ENCODE data around the gene CLEC2L. TPM values are rescaled to one million over a fixed set of nuclear protein-coding genes. Genes with fewer than 3 reads are reported as not detected.

CLEC2L gene
- total and polyA plus RNA-seq, 2 of the 13 experiments (the other 11 are each of a cell fraction or from before 2014, with no cell fraction given): 0.20 to 0.25 TPM

DNA sequence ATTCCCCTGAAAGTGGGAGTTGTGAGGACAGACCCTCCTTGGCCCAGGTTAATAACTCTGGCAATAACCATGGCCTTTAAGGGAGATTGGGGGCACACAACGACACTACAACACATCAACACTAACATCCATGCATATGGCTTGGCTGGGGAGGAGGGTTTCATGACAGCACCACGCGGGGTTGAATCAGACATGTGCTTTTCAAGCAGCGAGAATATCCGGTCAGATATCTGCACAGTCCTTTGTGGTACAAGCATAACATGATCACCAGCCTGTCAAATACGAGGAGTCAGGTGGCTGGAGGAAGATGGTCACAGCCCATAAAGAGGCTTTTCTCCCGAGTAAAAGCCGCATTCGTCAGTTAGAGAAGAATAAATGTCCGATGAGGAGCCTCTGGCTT, 27.0 kb upstream of the CLEC2L start:
- DNase-seq (ENCODE audit: low spot score): no peak
- ChIA-PET POLR2A (no interaction called here), CTCF (ENCODE audit: low intra/inter-chr PET ratio, low total read pairs) (no interaction called here)
- intact Hi-C loops (cut with micrococcal nuclease; ENCODE audit: unreplicated experiment): no loop called here
- H3K4me3 ChIP-seq (replicated peaks in 1 of 3; ENCODE audit: insufficient read depth in 1 of 3, low read depth in 2 of 3, low read length in 3 of 3): no peak overlapping the region
- no peaks in the 10 kb centered on the region for H3K36me3 ChIP-seq (replicated peaks in 1 of 2; ENCODE audit: control insufficient read depth in 1 of 2, insufficient read depth in 2 of 2, low read length in 2 of 2)
- H3K4me2 ChIP-seq (ENCODE audit: low read depth, low read length): no peak overlapping the region
- no peaks in the 10 kb centered on the region for H3K79me2 ChIP-seq (ENCODE audit: insufficient read depth, low read length)
- peaks cover 0 to 44% of the 10 kb centered on the region in 2 experiments for H3K27me3 ChIP-seq (ENCODE audit: control insufficient read depth in 1 of 2, insufficient read depth in 2 of 2, low read length in 2 of 2)
- no peaks in the 10 kb centered on the region for H4K20me1 ChIP-seq (ENCODE audit: insufficient read depth, low read length)
- peaks cover 8% of the 10 kb centered on the region; the same call in 1 of the 2 replicates for H3K4me1 ChIP-seq (ENCODE audit: insufficient read depth, low read length)
- in situ Hi-C loops (cut with HindIII; ENCODE audit: extremely low pct_ligation_motif_present, low pct_unique_long_range_greater_than_20kb): loop anchor here (10.0 kb wide), 1 partner anchor 508 kb away; no protein-coding TSS in a partner anchor
- H3K27ac ChIP-seq (ENCODE audit: extremely low read length, insufficient read depth, low read length): no peak overlapping the region
- no peak for ATAC-seq
- WGBS (ENCODE audit: low lambda C conversion rate): 28% methylated on average over 10 of the region's 10 CpGs
- TF ChIP-seq, protein P1, sequence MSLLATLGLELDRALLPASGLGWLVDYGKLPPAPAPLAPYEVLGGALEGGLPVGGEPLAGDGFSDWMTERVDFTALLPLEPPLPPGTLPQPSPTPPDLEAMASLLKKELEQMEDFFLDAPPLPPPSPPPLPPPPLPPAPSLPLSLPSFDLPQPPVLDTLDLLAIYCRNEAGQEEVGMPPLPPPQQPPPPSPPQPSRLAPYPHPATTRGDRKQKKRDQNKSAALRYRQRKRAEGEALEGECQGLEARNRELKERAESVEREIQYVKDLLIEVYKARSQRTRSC (CRISPR knock-in tag; IDR thresholded peaks at IDR 0.05; ENCODE audit: low read depth): no peak
- no peak for TF ChIP-seq ZNF598 (CRISPR knock-in tag; IDR thresholded peaks at IDR 0.05; ENCODE audit: borderline replicate concordance)
- no peak overlapping the region for H2AFZ ChIP-seq (ENCODE audit: low read length)
- BruUV-seq (replicated peaks): no TSS peak
- FAIRE-seq: no peak
- no peaks in the 10 kb centered on the region; the same call in 1 of the 2 replicates for H3K9me3 ChIP-seq (ENCODE audit: low read length)
- H3K9ac ChIP-seq (ENCODE audit: insufficient read depth, low read depth, low read length): no peak overlapping the region

DNA sequence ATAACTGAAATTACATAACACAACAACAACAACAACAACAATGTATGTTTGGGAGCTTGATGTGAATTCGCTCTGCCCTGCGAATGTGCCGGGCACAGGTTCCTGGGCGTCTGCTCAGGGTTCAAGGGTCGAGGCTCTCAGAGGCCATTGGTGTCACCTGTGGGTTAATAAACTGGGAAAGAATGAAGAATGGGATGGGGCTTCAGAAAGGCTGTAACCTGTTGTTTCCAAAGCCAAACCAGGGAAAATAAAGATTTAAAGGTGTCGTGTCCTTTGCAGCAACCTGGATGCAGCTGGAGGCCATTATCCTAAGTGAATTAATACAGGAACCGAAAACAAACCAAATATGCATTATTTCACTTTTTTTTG, 22.7 kb upstream of the CLEC2L start:
- Histone ChIP-seq H3K9ac (ENCODE audit: insufficient read depth, low read depth, low read length) (no peak overlapping the region), H3K79me2 (ENCODE audit: insufficient read depth, low read length) (no peaks in the 10 kb centered on the region), H3K4me3 (replicated peaks in 1 of 3; ENCODE audit: insufficient read depth in 1 of 3, low read depth in 2 of 3, low read length in 3 of 3) (peak overlapping the region in 2 of 3 experiments; percentile 21 to 61; a peak in 2 of 6 replicates), H3K36me3 (replicated peaks in 1 of 2; ENCODE audit: control insufficient read depth in 1 of 2, insufficient read depth in 2 of 2, low read length in 2 of 2) (no peaks in the 10 kb centered on the region), H3K27me3 (ENCODE audit: control insufficient read depth in 1 of 2, insufficient read depth in 2 of 2, low read length in 2 of 2) (peaks cover 0 to 37% of the 10 kb centered on the region in 2 experiments), H4K20me1 (ENCODE audit: insufficient read depth, low read length) (no peaks in the 10 kb centered on the region), H3K4me2 (ENCODE audit: low read depth, low read length) (peak overlapping the region; percentile 72), H2AFZ (ENCODE audit: low read length) (no peak overlapping the region), H3K9me3 (ENCODE audit: low read length) (no peaks in the 10 kb centered on the region), H3K4me1 (ENCODE audit: insufficient read depth, low read length) (peaks cover 8% of the 10 kb centered on the region; the same call in 1 of the 2 replicates), H3K27ac (ENCODE audit: extremely low read length, insufficient read depth, low read length) (no peak overlapping the region)
- no peak for TF ChIP-seq CHD2 (IDR thresholded peaks at IDR 0.05; ENCODE audit: low read depth, low read length)
- no peak for TF ChIP-seq ZNF337 (CRISPR knock-in tag; IDR thresholded peaks at IDR 0.05; ENCODE audit: borderline replicate concordance, low read depth)
- TF ChIP-seq RFXANK (CRISPR knock-in tag; IDR thresholded peaks at IDR 0.05): no peak
- no peak for TF ChIP-seq NR2F1 (CRISPR knock-in tag; IDR thresholded peaks at IDR 0.05)
- TF ChIP-seq CBX2 (IDR thresholded peaks at IDR 0.05; ENCODE audit: low read depth, low read length): no peak
- no peak for TF ChIP-seq CBX2 (CRISPR knock-in tag; IDR thresholded peaks at IDR 0.05; ENCODE audit: low read depth)
- TF ChIP-seq, protein P2, sequence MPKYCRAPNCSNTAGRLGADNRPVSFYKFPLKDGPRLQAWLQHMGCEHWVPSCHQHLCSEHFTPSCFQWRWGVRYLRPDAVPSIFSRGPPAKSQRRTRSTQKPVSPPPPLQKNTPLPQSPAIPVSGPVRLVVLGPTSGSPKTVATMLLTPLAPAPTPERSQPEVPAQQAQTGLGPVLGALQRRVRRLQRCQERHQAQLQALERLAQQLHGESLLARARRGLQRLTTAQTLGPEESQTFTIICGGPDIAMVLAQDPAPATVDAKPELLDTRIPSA (CRISPR knock-in tag; IDR thresholded peaks at IDR 0.05; ENCODE audit: borderline replicate concordance): no peak
- TF ChIP-seq ZNF501 (CRISPR knock-in tag; IDR thresholded peaks at IDR 0.05): no peak
- no peak for TF ChIP-seq FLYWCH1 (CRISPR knock-in tag; IDR thresholded peaks at IDR 0.05)
- TF ChIP-seq ZNF766 (CRISPR knock-in tag; IDR thresholded peaks at IDR 0.05; ENCODE audit: borderline replicate concordance): no peak
- no peak for TF ChIP-seq ATAD3A (CRISPR knock-in tag; IDR thresholded peaks at IDR 0.05)
- no peak for TF ChIP-seq MYC (CRISPR knock-in tag; IDR thresholded peaks at IDR 0.05; ENCODE audit: borderline replicate concordance)
- no peak for TF ChIP-seq CCAR2 (optimal IDR thresholded peaks at IDR 0.05; ENCODE audit: low read depth, low read length)
- TF ChIP-seq ZNF672 (CRISPR knock-in tag; IDR thresholded peaks at IDR 0.05): no peak
- no peak for TF ChIP-seq TMF1 (CRISPR knock-in tag; IDR thresholded peaks at IDR 0.05; ENCODE audit: low read depth)
- TF ChIP-seq ATM (IDR thresholded peaks at IDR 0.05; ENCODE audit: borderline replicate concordance): no peak
- no peak for TF ChIP-seq REXO4 (CRISPR knock-in tag; IDR thresholded peaks at IDR 0.05; ENCODE audit: borderline replicate concordance)
- in situ Hi-C loops (cut with HindIII; ENCODE audit: extremely low pct_ligation_motif_present, low pct_unique_long_range_greater_than_20kb): no loop called here
- no peak for FAIRE-seq
- no peak for ATAC-seq
- WGBS (ENCODE audit: low lambda C conversion rate): 48% methylated on average over 7 of the region's 7 CpGs
- no peak for DNase-seq (ENCODE audit: low spot score)
- CTCF ChIA-PET (ENCODE audit: low intra/inter-chr PET ratio, low total read pairs): interaction anchor here (2.0 kb wide), 2 partner anchors 501 to 503 kb away, joined by 8 read pairs; no protein-coding TSS in a partner anchor
- intact Hi-C loops (cut with micrococcal nuclease; ENCODE audit: unreplicated experiment): loop anchor here (1.0 to 10.0 kb wide), 2 partner anchors 54 to 502 kb away; no protein-coding TSS in a partner anchor
- no TSS peak for BruUV-seq (replicated peaks)
- POLR2A ChIA-PET: no interaction called here

Measured in HepG2 (cell line).